CD14-positive monocyte (primary cell): ENCODE data around the gene TMTC2. TPM values are rescaled to one million over a fixed set of nuclear protein-coding genes. Genes with fewer than 3 reads are reported as not detected.
A peak's percentile ranks its signal among the peaks of the same experiment; 100 is the strongest.

Source experiments
- DNase-seq, 3 donors: peaks; one replicate each; pipeline ENCODE4 v3.0.0-alpha.2; 2011 to 2022
- H2AFZ ChIP-seq: 2 replicates; pipeline ENCODE4 v1.6.0; 2012; ENCODE audit warnings: mild to moderate bottlenecking, low read depth, low read length, inconsistent platforms; ENCODE audit not compliant: insufficient read depth, poor library complexity, severe bottlenecking
- H3K27ac ChIP-seq, 2 donors: 1 replicate in 1 of 2; 2 replicates in 1 of 2; pipeline ENCODE4 v1.5.1; 2012 to 2013; ENCODE audit warnings: low read length in 2 of 2, control low read depth in 1 of 2, inconsistent platforms in 1 of 2, low read depth in 1 of 2, mild to moderate bottlenecking in 1 of 2
- H3K27me3 ChIP-seq, 2 donors: one replicate each; pipeline versions ENCODE4 v1.6.0 to v1.6.1; 2011 to 2013; ENCODE audit warnings: low read length in 2 of 2; ENCODE audit not compliant: control insufficient read depth in 2 of 2, insufficient read depth in 2 of 2
- H3K36me3 ChIP-seq, 2 donors: replicated peaks in 1 of 2; 1 replicate in 1 of 2; 2 replicates in 1 of 2; pipeline versions ENCODE4 v1.5.1 to v1.6.1; 2012 to 2013; ENCODE audit warnings: low read length in 2 of 2, control low read depth in 1 of 2, inconsistent platforms in 1 of 2, mild to moderate bottlenecking in 1 of 2; ENCODE audit not compliant: insufficient read depth in 2 of 2, control insufficient read depth in 1 of 2
- H3K4me1 ChIP-seq, 2 donors: 1 replicate in 1 of 2; 2 replicates in 1 of 2; pipeline versions ENCODE4 v1.5.1 to v1.6.1; 2012 to 2013; ENCODE audit warnings: low read length in 2 of 2, control low read depth in 1 of 2, inconsistent platforms in 1 of 2, mild to moderate bottlenecking in 1 of 2, moderate library complexity in 1 of 2; ENCODE audit not compliant: insufficient read depth in 2 of 2, control insufficient read depth in 1 of 2
- H3K4me2 ChIP-seq: replicated peaks from 2 replicates; pipeline ENCODE3; 2012; ENCODE audit warnings: low read length, moderate library complexity, mild to moderate bottlenecking; ENCODE audit not compliant: poor library complexity, severe bottlenecking; ENCODE audit errors: extremely low read depth
- H3K4me3 ChIP-seq, 3 experiments: fragments of 200-600 bp in 1 of 3; sonication (generic) in 1 of 3; replicated peaks in 1 of 3; 1 replicate in 2 of 3; 2 replicates in 1 of 3; pipeline ENCODE4 v1.5.1; 2011 to 2013; ENCODE audit warnings: low read length in 3 of 3, mild to moderate bottlenecking in 3 of 3, control low read depth in 2 of 3, low read depth in 2 of 3, inconsistent platforms in 1 of 3, moderate library complexity in 1 of 3
- H3K79me2 ChIP-seq: 2 replicates; pipeline ENCODE4 v1.6.0; 2012; ENCODE audit warnings: mild to moderate bottlenecking, control low read depth, inconsistent platforms, low read length, moderate library complexity; ENCODE audit not compliant: insufficient read depth
- H3K9ac ChIP-seq: 2 replicates; pipeline ENCODE4 v1.6.0; 2017; ENCODE audit warnings: low read length, mild to moderate bottlenecking; ENCODE audit not compliant: insufficient read depth, poor library complexity, severe bottlenecking
- H3K9me3 ChIP-seq, 2 donors: replicated peaks in 1 of 2; 1 replicate in 1 of 2; 2 replicates in 1 of 2; pipeline versions ENCODE4 v1.5.1 to v1.6.1; 2012 to 2013; ENCODE audit warnings: low read length in 2 of 2, control low read depth in 1 of 2; ENCODE audit not compliant: control insufficient read depth in 1 of 2, insufficient read depth in 1 of 2
- H4K20me1 ChIP-seq: 2 replicates; pipeline ENCODE4 v1.6.0; 2012; ENCODE audit warnings: mild to moderate bottlenecking, low read length, control low read depth, moderate library complexity; ENCODE audit not compliant: insufficient read depth
- H3K27ac Mint-ChIP-seq, 7 donors: one replicate each; pipeline ENCODE4 v1.8.0; 2020; ENCODE audit warnings: mild to moderate bottlenecking in 7 of 7, mixed read lengths in 7 of 7, moderate library complexity in 6 of 7, inconsistent platforms in 2 of 7
- H3K27me3 Mint-ChIP-seq, 3 donors: one replicate each; pipeline ENCODE4 v1.8.0; 2021 to 2022; ENCODE audit warnings: low read depth in 3 of 3, mild to moderate bottlenecking in 3 of 3, mixed read lengths in 3 of 3, moderate library complexity in 3 of 3, inconsistent platforms in 1 of 3
- H3K36me3 Mint-ChIP-seq, 2 donors: one replicate each; pipeline ENCODE4 v1.8.0; 2020; ENCODE audit warnings: mixed read lengths in 2 of 2, inconsistent platforms in 1 of 2, mild to moderate bottlenecking in 1 of 2
- H3K4me1 Mint-ChIP-seq: one replicate; pipeline ENCODE4 v1.8.0; 2020; ENCODE audit warnings: mild to moderate bottlenecking, mixed read lengths
- H3K4me3 Mint-ChIP-seq, 2 donors: one replicate each; pipeline ENCODE4 v1.8.0; 2020; ENCODE audit warnings: mild to moderate bottlenecking in 2 of 2, mixed read lengths in 2 of 2, moderate library complexity in 1 of 2
- H3K9me3 Mint-ChIP-seq, 7 donors: one replicate each; pipeline ENCODE4 v1.8.0; 2020 to 2022; ENCODE audit warnings: mixed read lengths in 7 of 7, mild to moderate bottlenecking in 6 of 7, moderate library complexity in 6 of 7, inconsistent platforms in 2 of 7
- WGBS: methylation state at CpG from one replicate; pipeline ENCODE4 v1.1.5; 2013; ENCODE audit warnings: missing lambda C conversion rate; ENCODE audit not compliant: insufficient coverage; 5-methylcytosine and 5-hydroxymethylcytosine counted together
- intact Hi-C, 2 donors: fragments of 100-400 bp; cut with micrococcal nuclease; formaldehyde crosslinking; loops; one replicate each; pipeline versions ENCODE4 v1.15.0 to v1.15.1; 2023
- polyA plus RNA-seq, 3 donors: library from polyadenylated mRNA; depleted of rRNA in 1 of 3; unstranded in 2 of 3; stranded (reverse) in 1 of 3; fragments of 300-500 nt in 2 of 3; fragments of >200 nt in 1 of 3; fragmentation: Illumina TruSeq in 2 of 3; gene quantifications; 1 replicate in 2 of 3; 2 replicates in 1 of 3; pipeline ENCODE4 v1.2.3, GENCODE V29; 2012 to 2021
- TF ChIP-seq, protein P1 (sequence below): fragments of 200-600 bp; IDR thresholded peaks from one replicate; pipeline ENCODE4 v1.8.0; 2022; ENCODE audit warnings: antibody characterized with exemption, mild to moderate bottlenecking

The TMTC2 gene
- polyA plus RNA-seq, 3 donors, result 2.5 to 15.7 (median 3.3) TPM

DNA sequence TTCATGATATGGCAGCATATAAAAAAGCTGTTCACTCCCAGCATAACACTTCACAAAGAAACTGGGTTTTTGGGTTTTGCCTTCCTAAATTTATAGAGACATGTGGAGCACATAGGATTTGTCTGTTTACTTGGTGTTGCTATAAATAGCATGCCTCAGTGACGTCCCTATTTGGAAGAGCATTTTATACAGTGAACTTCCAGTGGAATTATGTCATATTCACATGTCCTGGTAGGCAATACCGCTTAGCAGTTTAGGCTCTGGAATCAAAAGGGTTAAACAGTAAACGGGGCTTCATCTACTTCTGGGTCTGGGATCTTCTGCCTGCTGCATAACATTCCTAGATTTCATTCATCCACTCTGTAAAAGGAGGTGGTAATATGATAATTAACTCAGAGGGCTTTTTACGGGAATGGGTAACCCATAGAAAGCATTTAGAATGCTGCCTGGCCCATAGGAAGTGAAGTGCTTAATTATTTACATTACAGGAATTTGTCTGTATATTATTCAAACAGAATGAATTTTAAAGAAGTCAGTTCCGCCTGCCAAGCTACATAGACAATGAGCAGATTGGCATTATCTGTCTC lies 396.1 kb downstream of the TMTC2 start:
- Histone ChIP-seq H3K4me2 (no peak overlapping the region), H3K79me2 (no peaks in the 10 kb centered on the region), H3K4me1 (no peaks in the 10 kb centered on the region), H3K36me3 (no peaks in the 10 kb centered on the region), H2AFZ (no peak overlapping the region), H3K4me3 (no peak overlapping the region), H4K20me1 (no peaks in the 10 kb centered on the region), H3K9ac (no peak overlapping the region), H3K27ac (no peak overlapping the region), H3K9me3 (no peaks in the 10 kb centered on the region), H3K27me3 (no peaks in the 10 kb centered on the region)
- TF ChIP-seq, protein P1, sequence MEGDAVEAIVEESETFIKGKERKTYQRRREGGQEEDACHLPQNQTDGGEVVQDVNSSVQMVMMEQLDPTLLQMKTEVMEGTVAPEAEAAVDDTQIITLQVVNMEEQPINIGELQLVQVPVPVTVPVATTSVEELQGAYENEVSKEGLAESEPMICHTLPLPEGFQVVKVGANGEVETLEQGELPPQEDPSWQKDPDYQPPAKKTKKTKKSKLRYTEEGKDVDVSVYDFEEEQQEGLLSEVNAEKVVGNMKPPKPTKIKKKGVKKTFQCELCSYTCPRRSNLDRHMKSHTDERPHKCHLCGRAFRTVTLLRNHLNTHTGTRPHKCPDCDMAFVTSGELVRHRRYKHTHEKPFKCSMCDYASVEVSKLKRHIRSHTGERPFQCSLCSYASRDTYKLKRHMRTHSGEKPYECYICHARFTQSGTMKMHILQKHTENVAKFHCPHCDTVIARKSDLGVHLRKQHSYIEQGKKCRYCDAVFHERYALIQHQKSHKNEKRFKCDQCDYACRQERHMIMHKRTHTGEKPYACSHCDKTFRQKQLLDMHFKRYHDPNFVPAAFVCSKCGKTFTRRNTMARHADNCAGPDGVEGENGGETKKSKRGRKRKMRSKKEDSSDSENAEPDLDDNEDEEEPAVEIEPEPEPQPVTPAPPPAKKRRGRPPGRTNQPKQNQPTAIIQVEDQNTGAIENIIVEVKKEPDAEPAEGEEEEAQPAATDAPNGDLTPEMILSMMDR, result no peak
- intact Hi-C loops, result no loop called here
- DNase-seq, result no peak
- Mint-ChIP-seq H3K36me3 (peaks cover 17 to 35% of the 10 kb centered on the region in 2 donors), H3K4me3 (no peak overlapping the region), H3K27me3 (no peaks in the 10 kb centered on the region), H3K9me3 (peaks cover 0 to 4% (median 0%) of the 10 kb centered on the region in 7 donors), H3K27ac (no peak overlapping the region), H3K4me1 (no peaks in the 10 kb centered on the region)
- WGBS, result 90% methylated on average over 2 of the region's 5 CpGs

DNA sequence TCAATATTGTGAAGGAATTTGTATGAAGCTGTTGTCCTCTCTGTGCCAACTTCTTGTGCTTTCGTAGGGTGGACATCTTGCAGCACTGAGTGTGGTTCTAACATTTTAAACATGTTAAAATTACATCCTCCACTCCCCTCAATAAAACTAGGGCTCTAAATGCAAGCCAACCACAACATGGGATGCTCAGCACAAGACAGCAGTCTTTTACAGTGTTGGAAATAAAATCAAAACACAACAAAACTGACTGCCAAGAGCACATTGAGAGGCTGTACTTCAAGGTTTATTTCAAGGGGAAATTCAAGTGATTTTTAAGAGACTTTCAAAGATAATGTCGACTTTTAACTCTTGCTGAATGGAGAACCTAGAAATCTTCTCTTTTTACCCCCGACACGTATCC lies 396.9 kb downstream of the TMTC2 start:
- H3K27me3 Mint-ChIP-seq, result no peaks in the 10 kb centered on the region
- Histone ChIP-seq H3K9ac (no peak overlapping the region), H3K27me3 (no peaks in the 10 kb centered on the region), H3K4me3 (no peak overlapping the region), H3K27ac (no peak overlapping the region), H3K4me1 (no peaks in the 10 kb centered on the region), H3K4me2 (no peak overlapping the region), H3K79me2 (no peaks in the 10 kb centered on the region), H3K36me3 (peaks cover 0 to 3% of the 10 kb centered on the region in 2 donors), H2AFZ (no peak overlapping the region), H4K20me1 (no peaks in the 10 kb centered on the region), H3K9me3 (no peaks in the 10 kb centered on the region)
- DNase-seq, result no peak
- H3K4me1 Mint-ChIP-seq, result peaks cover 3% of the 10 kb centered on the region
- no CpG with 5 or more reads among the region's 4 CpGs for WGBS
- peaks cover 17 to 35% of the 10 kb centered on the region in 2 donors for H3K36me3 Mint-ChIP-seq
- peaks cover 0 to 4% (median 0%) of the 10 kb centered on the region in 7 donors for H3K9me3 Mint-ChIP-seq
- TF ChIP-seq, protein P1, result no peak
- H3K27ac Mint-ChIP-seq, result peak overlapping the region in 2 of 7 donors; percentile 41 to 48
- intact Hi-C loops, result no loop called here
- no peak overlapping the region for H3K4me3 Mint-ChIP-seq
